Mesodermal cell (in vitro differentiated cells): ENCODE results near the gene ANKDD1A.

Experiments used
- H3K27ac ChIP-seq: 2 replicates; pipeline ENCODE4 v1.7.0; 2013; ENCODE audit warnings: mild to moderate bottlenecking, low read depth, low read length, moderate library complexity; ENCODE audit not compliant: severe bottlenecking
- H3K36me3 ChIP-seq: 2 replicates; pipeline ENCODE4 v1.7.1; 2013; ENCODE audit warnings: mild to moderate bottlenecking, low read length, moderate library complexity; ENCODE audit not compliant: control insufficient read depth, insufficient read depth
- H3K4me1 ChIP-seq: one replicate; pipeline ENCODE4 v1.7.1; 2013; ENCODE audit warnings: mild to moderate bottlenecking, low read length; ENCODE audit not compliant: insufficient read depth, control insufficient read depth, poor library complexity, severe bottlenecking
- H3K4me3 ChIP-seq: 2 replicates; pipeline ENCODE4 v1.7.0; 2013; ENCODE audit warnings: low read length, control low read depth, mild to moderate bottlenecking; ENCODE audit not compliant: insufficient read depth, poor library complexity, severe bottlenecking; ENCODE audit errors: extremely low read depth
- H3K9me3 ChIP-seq: 2 replicates; pipeline ENCODE4 v1.7.1; 2013; ENCODE audit warnings: mild to moderate bottlenecking, low read length, moderate library complexity; ENCODE audit not compliant: control insufficient read depth
- WGBS, 2 experiments: methylation state at CpG; one replicate each; pipeline ENCODE4 v1.1.5; 2013; ENCODE audit warnings: missing lambda C conversion rate in 2 of 2; ENCODE audit not compliant: insufficient coverage in 2 of 2; 5-methylcytosine and 5-hydroxymethylcytosine counted together

Gene ANKDD1A

GRCh38 chr15:64944961-64945360, 33.3 kb downstream of the ANKDD1A start:
- 95 to 100% methylated on average over 2 of the region's 4 CpGs for WGBS, 2 experiments
- Histone ChIP-seq H3K9me3 (no peaks in the 10 kb centered on the region), H3K27ac (no peak overlapping the region), H3K4me3 (no peak overlapping the region), H3K36me3 (no peaks in the 10 kb centered on the region), H3K4me1 (no peaks in the 10 kb centered on the region)

GRCh38 chr15:64947211-64947610, 35.5 kb downstream of the ANKDD1A start:
- no peaks in the 10 kb centered on the region for H3K36me3 ChIP-seq
- no peak overlapping the region for H3K4me3 ChIP-seq
- WGBS, 2 experiments, result 94 to 95% methylated on average over 10 of the region's 10 CpGs
- H3K27ac ChIP-seq, result no peak overlapping the region
- H3K9me3 ChIP-seq, result no peaks in the 10 kb centered on the region
- H3K4me1 ChIP-seq, result no peaks in the 10 kb centered on the region

GRCh38 chr15:64948916-64949315, 37.2 kb downstream of the ANKDD1A start:
- H3K4me3 ChIP-seq, result no peak overlapping the region
- 89 to 95% methylated on average over 7 to 9 of the region's 9 CpGs for whole genome bisulfite sequencing, 2 experiments
- no peaks in the 10 kb centered on the region for H3K4me1 ChIP-seq
- no peaks in the 10 kb centered on the region for H3K9me3 ChIP-seq
- H3K27ac ChIP-seq, result no peak overlapping the region
- H3K36me3 ChIP-seq, result no peaks in the 10 kb centered on the region

- Histone ChIP-seq H3K4me1 (no peaks in the 10 kb centered on the region), H3K36me3 (no peaks in the 10 kb centered on the region), H3K4me3 (no peak overlapping the region), H3K27ac (no peak overlapping the region), H3K9me3 (no peaks in the 10 kb centered on the region)
- WGBS, 2 experiments, result 92% methylated on average over 10 to 11 of the region's 11 CpGs
These were observed 37.9 kb downstream of the ANKDD1A start for GRCh38 chr15:64949383-64950186.

- Histone ChIP-seq H3K36me3 (peaks cover 8% of the 10 kb centered on the region), H3K9me3 (no peaks in the 10 kb centered on the region), H3K4me1 (no peaks in the 10 kb centered on the region), H3K4me3 (no peak overlapping the region), H3K27ac (no peak overlapping the region)
- 95 to 97% methylated on average over 6 of the region's 6 CpGs for WGBS, 2 experiments
These were observed 39.2 kb downstream of the ANKDD1A start for GRCh38 chr15:64950888-64951287.

- Histone ChIP-seq H3K36me3 (peaks cover 14% of the 10 kb centered on the region), H3K9me3 (no peaks in the 10 kb centered on the region), H3K4me1 (no peaks in the 10 kb centered on the region), H3K4me3 (no peak overlapping the region), H3K27ac (no peak overlapping the region)
- WGBS, 2 experiments, result 88 to 98% methylated on average over 2 of the region's 2 CpGs
These were observed 40.2 kb downstream of the ANKDD1A start for GRCh38 chr15:64951777-64952418.

- H3K4me1 ChIP-seq, result no peaks in the 10 kb centered on the region
- no peak overlapping the region for H3K4me3 ChIP-seq
- H3K27ac ChIP-seq, result no peak overlapping the region
- no peaks in the 10 kb centered on the region for H3K9me3 ChIP-seq
- peaks cover 35% of the 10 kb centered on the region for H3K36me3 ChIP-seq
- 96 to 98% methylated on average over 2 of the region's 3 CpGs for WGBS, 2 experiments
These were observed 42.7 kb downstream of the ANKDD1A start for GRCh38 chr15:64954395-64954794.

GRCh38 chr15:64959128-64959527, 47.4 kb downstream of the ANKDD1A start:
- Histone ChIP-seq H3K4me1 (no peaks in the 10 kb centered on the region), H3K36me3 (peaks cover 82% of the 10 kb centered on the region), H3K27ac (no peak overlapping the region), H3K4me3 (no peak overlapping the region), H3K9me3 (no peaks in the 10 kb centered on the region)
- 87 to 91% methylated on average over 3 to 5 of the region's 9 CpGs for WGBS, 2 experiments

- H3K4me3 ChIP-seq, result no peak overlapping the region
- no peak overlapping the region for H3K27ac ChIP-seq
- H3K4me1 ChIP-seq, result no peaks in the 10 kb centered on the region
- peaks cover 91% of the 10 kb centered on the region for H3K36me3 ChIP-seq
- no peaks in the 10 kb centered on the region for H3K9me3 ChIP-seq
- WGBS, 2 experiments, result 96 to 100% methylated on average over 3 to 4 of the region's 6 CpGs
These were observed 48.5 kb downstream of the ANKDD1A start for GRCh38 chr15:64960153-64960552.

- Histone ChIP-seq H3K27ac (no peak overlapping the region), H3K4me1 (no peaks in the 10 kb centered on the region), H3K4me3 (no peak overlapping the region), H3K9me3 (no peaks in the 10 kb centered on the region), H3K36me3 (peaks cover 90% of the 10 kb centered on the region)
- 94 to 95% methylated on average over 3 to 5 of the region's 5 CpGs for WGBS, 2 experiments
These were observed 49.3 kb downstream of the ANKDD1A start for GRCh38 chr15:64961013-64961412.

GRCh38 chr15:64969401-64969800, 57.7 kb downstream of the ANKDD1A start:
- no CpG with 5 or more reads among the region's 1 CpG for WGBS, 2 experiments

More at GRCh38 chr15:64969401-64969800, 57.7 kb downstream of the ANKDD1A start:
- Histone ChIP-seq H3K4me1 (no peaks in the 10 kb centered on the region), H3K27ac (no peak overlapping the region), H3K9me3 (no peaks in the 10 kb centered on the region), H3K4me3 (no peak overlapping the region), H3K36me3 (peaks cover 83% of the 10 kb centered on the region)
